ENCODE measurements around the gene LRRK1.

The LRRK1 gene

GRCh38 chr15:101037090-101037830 is 118.1 kb downstream of the LRRK1 start:
- intact Hi-C loops (cut with DNase I; ENCODE audit: low total_unique reads) = no loop called here
- H3K36me3 ChIP-seq = peaks cover 0 to 17% (median 13%) of the 10 kb centered on the region in 3 donors
- no peaks in the 10 kb centered on the region for H3K4me1 ChIP-seq
- peaks cover 0 to 3% (median 0%) of the 10 kb centered on the region in 3 donors for H3K9me3 ChIP-seq
- no peaks in the 10 kb centered on the region for H3K27me3 ChIP-seq
- TF ChIP-seq CTCF (IDR thresholded peaks at IDR 0.05) = no peak
- no peak overlapping the region for H3K4me3 ChIP-seq
- no peak overlapping the region for H3K27ac ChIP-seq
- peak in 1 of 2 donors; percentile 54 for DNase-seq

GRCh38 chr15:101038327-101039003 is 119.3 kb downstream of the LRRK1 start:
- TF ChIP-seq CTCF (IDR thresholded peaks at IDR 0.05) = no peak
- peaks cover 0 to 17% (median 13%) of the 10 kb centered on the region in 3 donors for H3K36me3 ChIP-seq
- no peak overlapping the region for H3K4me3 ChIP-seq
- no peak overlapping the region for H3K27ac ChIP-seq
- intact Hi-C loops (cut with DNase I; ENCODE audit: low total_unique reads) = no loop called here
- H3K9me3 ChIP-seq = peaks cover 0 to 3% (median 0%) of the 10 kb centered on the region in 3 donors
- DNase-seq = peak in 1 of 2 donors; percentile 12
- H3K27me3 ChIP-seq = no peaks in the 10 kb centered on the region
- H3K4me1 ChIP-seq = no peaks in the 10 kb centered on the region

- no peaks in the 10 kb centered on the region for H3K27me3 ChIP-seq
- TF ChIP-seq CTCF (IDR thresholded peaks at IDR 0.05) = no peak
- H3K4me3 ChIP-seq = no peak overlapping the region
- H3K4me1 ChIP-seq = no peaks in the 10 kb centered on the region
- no peak overlapping the region for H3K27ac ChIP-seq
- peak in 1 of 2 donors; percentile 27 for DNase-seq
- intact Hi-C loops (cut with DNase I; ENCODE audit: low total_unique reads) = no loop called here
- peaks cover 0 to 19% (median 17%) of the 10 kb centered on the region in 3 donors for H3K36me3 ChIP-seq
- peaks cover 0 to 3% (median 0%) of the 10 kb centered on the region in 3 donors for H3K9me3 ChIP-seq
Measured at GRCh38 chr15:101039461-101039860, 120.3 kb downstream of the LRRK1 start.

- peak; percentile 11 to 33 for DNase-seq
- Histone ChIP-seq H3K27me3 (no peaks in the 10 kb centered on the region), H3K27ac (no peak overlapping the region), H3K36me3 (peaks cover 0 to 36% (median 8%) of the 10 kb centered on the region in 3 donors), H3K9me3 (no peaks in the 10 kb centered on the region), H3K4me3 (no peak overlapping the region), H3K4me1 (no peaks in the 10 kb centered on the region)
- intact Hi-C loops (cut with DNase I; ENCODE audit: low total_unique reads) = no loop called here
- TF ChIP-seq CTCF (IDR thresholded peaks at IDR 0.05) = no peak
Measured at GRCh38 chr15:101042320-101042719, 123.2 kb downstream of the LRRK1 start.

GRCh38 chr15:101043011-101043410 is 123.9 kb downstream of the LRRK1 start:
- TF ChIP-seq CTCF (IDR thresholded peaks at IDR 0.05) = no peak
- no peaks in the 10 kb centered on the region for H3K4me1 ChIP-seq
- no peaks in the 10 kb centered on the region for H3K27me3 ChIP-seq
- no peaks in the 10 kb centered on the region for H3K9me3 ChIP-seq
- no peak overlapping the region for H3K4me3 ChIP-seq
- no peak overlapping the region for H3K27ac ChIP-seq
- intact Hi-C loops (cut with DNase I; ENCODE audit: low total_unique reads) = no loop called here
- DNase-seq = peak in 1 of 2 donors; percentile 10
- H3K36me3 ChIP-seq = peaks cover 0 to 29% (median 4%) of the 10 kb centered on the region in 3 donors

Measured in tibial artery (tissue), 4 donors.